ENCODE results near the gene NUB1.

The NUB1 gene

DNA sequence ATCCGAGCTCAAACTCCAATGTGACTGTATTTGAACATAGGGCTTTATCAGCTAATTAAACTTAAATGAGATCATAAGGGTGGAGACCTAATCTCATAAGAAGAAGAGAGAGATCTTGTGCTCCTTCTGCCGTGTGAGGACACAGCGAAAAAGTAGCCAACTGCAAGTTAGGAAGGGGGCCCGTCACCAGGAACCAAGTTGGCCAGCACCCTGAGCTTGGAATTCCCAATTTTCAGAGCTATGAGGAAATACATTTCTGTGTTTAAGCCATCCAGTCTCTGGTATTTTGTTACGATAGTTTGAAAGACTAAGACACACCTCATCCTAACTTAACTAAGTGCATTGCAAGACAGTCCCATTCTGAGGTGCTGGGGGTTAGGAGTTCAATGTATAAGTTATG, 82.3 kb downstream of the NUB1 start:
- no peak for DNase-seq (ENCODE audit: low read depth, low spot score)

DNA sequence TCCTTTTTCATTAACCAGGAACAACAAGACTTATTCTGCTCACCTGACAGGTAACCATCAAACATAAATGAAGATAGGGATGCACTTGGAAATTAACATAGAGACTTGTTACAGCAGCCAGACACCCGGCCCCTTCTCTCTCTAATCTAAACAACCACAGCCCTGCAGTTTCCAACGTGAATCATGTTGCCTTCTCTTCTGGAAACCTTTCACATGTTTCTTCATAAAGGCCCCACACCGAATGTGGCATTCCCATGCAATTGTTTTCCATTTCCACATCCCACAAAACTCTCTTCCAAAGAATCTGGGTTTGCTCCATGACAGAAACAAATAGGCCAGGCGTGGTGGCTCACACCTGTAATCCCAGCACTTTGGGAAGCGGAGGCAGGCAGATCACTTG, 83.2 kb downstream of the NUB1 start:
- DNase-seq (ENCODE audit: low read depth, low spot score), result no peak

DNA sequence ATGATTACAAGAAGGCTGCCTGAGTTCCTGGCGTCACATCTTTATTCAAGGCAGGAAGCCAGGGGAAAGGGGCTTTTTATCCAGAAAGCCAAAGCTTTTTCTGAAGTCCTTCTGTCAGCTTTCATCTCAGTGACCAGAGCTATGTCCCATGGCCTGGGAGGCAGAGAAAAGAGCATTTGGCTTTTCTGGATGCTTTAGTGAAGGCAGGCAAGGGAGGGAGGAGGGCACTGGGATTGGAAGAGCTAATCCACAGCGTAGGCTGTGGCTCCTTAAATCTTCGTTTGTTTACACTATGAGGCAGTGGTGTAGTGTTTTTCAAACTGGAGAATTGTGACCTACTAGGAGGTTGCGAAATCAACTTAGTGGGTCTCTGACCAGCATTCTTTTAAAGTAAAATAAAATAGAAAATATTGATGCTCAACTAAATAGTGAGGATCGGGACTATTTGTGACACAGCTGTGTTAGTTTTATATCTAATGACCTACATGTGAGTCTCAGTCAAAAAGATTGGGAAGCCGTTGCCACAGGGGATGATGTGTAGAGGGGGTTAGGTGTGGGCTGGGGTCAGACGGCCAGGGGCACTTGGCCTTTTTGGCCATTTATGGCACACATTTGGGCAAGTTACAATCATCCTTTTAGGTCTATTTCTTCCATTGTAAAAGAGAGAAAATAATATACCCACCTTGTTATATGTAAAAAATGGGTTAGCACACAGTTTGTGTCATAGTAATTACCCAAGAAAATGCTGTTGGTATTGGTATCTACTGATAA, 84.2 kb downstream of the NUB1 start:
- no peak for DNase-seq (ENCODE audit: low read depth, low spot score)

DNA sequence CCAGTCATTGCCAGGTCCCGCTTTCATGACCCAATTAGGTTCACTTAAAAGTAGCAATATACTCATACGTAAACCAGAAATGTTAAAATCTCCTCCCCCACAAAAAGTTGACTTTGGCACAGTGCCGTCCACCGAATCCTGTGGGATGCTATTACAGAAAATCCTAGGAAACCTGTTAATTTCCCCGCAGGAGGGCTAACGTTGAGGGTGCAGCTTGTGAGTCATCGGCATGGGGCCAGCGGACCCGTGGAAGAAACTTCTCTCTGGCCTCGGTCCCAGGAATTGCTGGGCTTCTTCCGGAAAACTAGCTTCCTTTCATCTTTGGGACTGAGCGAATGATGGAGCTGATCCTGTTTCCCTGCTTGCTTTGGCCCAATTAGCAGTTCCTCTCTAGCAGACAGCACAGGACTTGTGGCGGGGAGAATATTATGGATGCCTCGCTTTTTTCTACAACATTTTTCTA, 84.9 kb downstream of the NUB1 start:
- DNase-seq (ENCODE audit: low read depth, low spot score), result no peak

DNA sequence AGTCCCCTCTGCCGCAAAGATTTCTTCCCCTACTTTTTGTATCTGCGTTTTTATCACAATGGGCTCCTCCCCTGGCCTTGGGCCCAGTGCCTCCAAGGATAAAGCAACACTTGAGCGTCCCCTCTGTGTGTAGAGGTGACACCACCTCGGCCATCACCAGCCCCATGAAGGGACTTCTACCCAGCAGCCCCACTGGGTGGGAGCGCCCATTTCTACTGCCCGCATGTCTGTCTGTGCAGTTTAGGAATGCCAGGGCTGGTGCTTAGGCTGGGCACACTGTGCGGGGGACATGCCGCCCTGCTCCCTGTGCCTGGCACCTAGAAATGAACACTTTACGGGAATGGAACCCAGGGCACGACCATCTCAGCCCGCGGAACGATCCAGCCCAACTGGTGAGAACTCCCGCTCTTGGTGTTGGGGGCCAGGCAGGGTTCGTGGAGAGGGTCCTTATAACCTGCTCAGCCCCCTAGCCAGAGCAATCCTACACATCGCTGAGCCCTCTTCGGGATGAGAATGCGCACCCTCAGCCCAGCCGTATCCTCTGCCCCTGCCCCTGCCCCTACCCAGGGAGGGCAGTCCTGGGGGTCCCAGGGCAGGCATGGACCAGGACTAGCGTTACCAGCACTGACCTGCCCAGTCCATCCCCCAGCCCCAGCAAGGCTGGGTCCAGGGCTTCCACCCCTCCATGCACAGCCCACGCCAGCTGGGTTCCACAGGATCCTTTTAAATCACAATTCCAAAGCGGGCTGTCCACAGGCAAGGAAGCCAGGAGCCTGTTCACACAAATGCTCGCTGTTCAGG, 85.5 kb downstream of the NUB1 start:
- DNase-seq (ENCODE audit: low read depth, low spot score), result no peak

DNA sequence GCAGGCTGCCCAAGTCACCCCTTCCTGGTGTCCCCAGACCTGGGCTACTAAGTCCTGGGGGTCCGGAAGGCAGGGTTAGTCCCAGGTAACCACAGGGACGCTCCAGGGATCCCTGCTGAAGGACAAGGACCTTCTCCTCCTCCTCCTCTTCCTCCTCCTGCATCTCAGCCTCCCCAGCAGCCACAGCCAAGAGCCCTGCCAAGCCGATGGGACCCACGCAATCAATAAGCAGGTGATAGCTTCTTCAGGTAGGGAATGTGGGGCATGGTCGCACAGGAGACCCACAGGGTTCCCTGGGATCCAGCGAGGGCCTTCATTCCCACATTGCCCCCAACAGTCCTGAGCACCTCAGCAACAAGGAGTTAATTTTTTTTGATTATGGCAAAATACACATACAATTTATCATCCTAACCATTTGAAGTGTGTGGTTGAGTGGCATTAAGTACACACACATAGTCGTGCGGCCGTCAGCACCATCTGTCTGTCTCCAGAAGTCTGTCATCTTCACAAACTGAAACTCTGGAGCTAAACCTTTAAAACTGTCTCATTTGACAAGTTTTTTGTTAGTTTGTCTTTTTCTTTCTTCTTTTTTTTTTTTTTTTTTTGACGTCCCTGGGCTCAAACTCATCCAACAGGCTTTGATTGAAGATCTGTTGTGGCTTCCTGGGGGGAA, 86.2 kb downstream of the NUB1 start:
- DNase-seq (ENCODE audit: low read depth, low spot score), result no peak

Data from activated CD4-positive, CD25-positive, alpha-beta regulatory T cell treated with anti-CD3 and anti-CD28 coated beads, Interleukin-2, amount 50 U/mL, for 16 hours (primary cell).